ENCODE data around the gene GOLGA6D. TPM values are rescaled to one million over a fixed set of nuclear protein-coding genes. Genes with fewer than 3 reads are reported as not detected.

GOLGA6D gene
- total and polyA plus RNA-seq, 2 of the 4 experiments (the other 2 are of a cell fraction), result not detected

DNA sequence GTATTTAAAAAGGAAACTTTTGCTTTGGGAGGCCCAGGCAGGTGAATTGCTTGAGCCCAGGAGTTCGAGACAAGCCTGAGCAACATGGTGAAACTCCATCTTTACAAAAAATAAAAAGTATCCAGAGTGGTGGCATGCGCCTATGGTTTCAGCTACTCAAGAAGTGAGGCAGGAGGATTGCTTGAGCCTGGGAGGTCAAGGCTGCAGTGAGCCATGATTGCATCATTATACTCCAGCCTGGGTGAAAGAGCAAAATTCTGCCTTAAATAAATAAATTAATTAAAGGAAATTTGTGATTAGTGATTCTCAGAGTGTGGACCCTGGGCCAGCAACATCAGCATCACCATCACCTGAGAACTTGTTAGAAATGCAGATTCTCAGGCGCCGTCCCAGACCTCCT, 43.3 kb downstream of the GOLGA6D start:
- Histone ChIP-seq H2AK9ac (replicated peaks; ENCODE audit: low read depth, low read length, poor library complexity) (no peak overlapping the region), H3K79me1 (ENCODE audit: low read depth in 1 of 2, low read length in 2 of 2) (no peaks in the 10 kb centered on the region), H3K27ac (ENCODE audit: insufficient read depth, low read length) (no peak overlapping the region), H3K9ac (ENCODE audit: low read depth, low read length) (no peak overlapping the region), H4K5ac (ENCODE audit: low read depth, low read length) (no peak overlapping the region), H3K4me2 (ENCODE audit: low read depth, low read length) (no peak overlapping the region), H3K56ac (ENCODE audit: extremely low read depth, insufficient read depth, low read length) (no peak overlapping the region), H3K14ac (replicated peaks; ENCODE audit: low read depth, low read length) (no peak overlapping the region), H3K4me1 (ENCODE audit: control insufficient read depth, insufficient read depth, low read length) (no peaks in the 10 kb centered on the region), H2BK5ac (ENCODE audit: low read depth, low read length, poor library complexity, severe bottlenecking) (no peak overlapping the region), H2BK15ac (ENCODE audit: low read depth, low read length) (no peak overlapping the region), H4K20me1 (ENCODE audit: insufficient read depth, low read length) (no peaks in the 10 kb centered on the region), H4K8ac (ENCODE audit: low read depth in 2 of 2, low read length in 2 of 2) (no peak overlapping the region), H2BK120ac (ENCODE audit: low read depth, low read length) (no peak overlapping the region), H3K9me3 (ENCODE audit: control insufficient read depth, insufficient read depth, low read length) (no peaks in the 10 kb centered on the region), H3K9me1 (ENCODE audit: insufficient read depth, low read length) (no peaks in the 10 kb centered on the region), H4K91ac (ENCODE audit: insufficient read depth, low read depth, low read length) (no peak overlapping the region), H3K18ac (ENCODE audit: low read depth, low read length) (no peak overlapping the region), H3K36me3 (ENCODE audit: control insufficient read depth, insufficient read depth, low read length) (no peaks in the 10 kb centered on the region), H2BK20ac (ENCODE audit: low read depth, low read length) (no peak overlapping the region), H3K23ac (ENCODE audit: low read depth, low read length) (no peak overlapping the region), H2AK5ac (ENCODE audit: low read depth, low read length) (no peak overlapping the region), H2AFZ (replicated peaks; ENCODE audit: low read length, poor library complexity) (no peak overlapping the region), H3K4me3 (ENCODE audit: insufficient read depth, low read depth, low read length) (no peak overlapping the region), H3K27me3 (ENCODE audit: control insufficient read depth, insufficient read depth, low read length) (peaks cover 21% of the 10 kb centered on the region), H3K4ac (ENCODE audit: low read depth, low read length) (no peak overlapping the region)
- TF ChIP-seq, protein P1, sequence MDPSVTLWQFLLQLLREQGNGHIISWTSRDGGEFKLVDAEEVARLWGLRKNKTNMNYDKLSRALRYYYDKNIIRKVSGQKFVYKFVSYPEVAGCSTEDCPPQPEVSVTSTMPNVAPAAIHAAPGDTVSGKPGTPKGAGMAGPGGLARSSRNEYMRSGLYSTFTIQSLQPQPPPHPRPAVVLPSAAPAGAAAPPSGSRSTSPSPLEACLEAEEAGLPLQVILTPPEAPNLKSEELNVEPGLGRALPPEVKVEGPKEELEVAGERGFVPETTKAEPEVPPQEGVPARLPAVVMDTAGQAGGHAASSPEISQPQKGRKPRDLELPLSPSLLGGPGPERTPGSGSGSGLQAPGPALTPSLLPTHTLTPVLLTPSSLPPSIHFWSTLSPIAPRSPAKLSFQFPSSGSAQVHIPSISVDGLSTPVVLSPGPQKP (IDR thresholded peaks at IDR 0.05; ENCODE audit: borderline replicate concordance, low read depth, low read length), result no peak
- TF ChIP-seq CEBPB (IDR thresholded peaks at IDR 0.05; ENCODE audit: low read depth, low read length), result peak; percentile 34; the same call in 1 of the 2 replicates
- ATAC-seq (ENCODE audit: low read depth) (no peak), DNase-seq (no peak)
- dilution Hi-C loops (cut with HindIII; ENCODE audit: low sequenced_read_pairs, unreplicated experiment), result no loop called here
- intact Hi-C loops (cut with micrococcal nuclease), result no loop called here
- ChIA-PET CTCF (no interaction called here), POLR2A (ENCODE audit: unreplicated experiment) (no interaction called here)
- in situ Hi-C loops (cut with MboI; ENCODE audit: low sequenced_read_pairs), result no loop called here
- no CpG with 5 or more reads among the region's 4 CpGs for WGBS, 2 experiments (ENCODE audit: extremely low coverage in 2 of 2, insufficient read length in 1 of 2)
- no TSS peak for BruUV-seq (replicated peaks)
